ENCODE data around the gene AIPL1. TPM values are rescaled to one million over a fixed set of nuclear protein-coding genes. Genes with fewer than 3 reads are reported as not detected.

Gene AIPL1
- total RNA-seq, 2 donors from 2014 or later, result not detected

GRCh38 chr17:6398955-6399354 is 36.0 kb downstream of the AIPL1 start:
- no peaks in the 10 kb centered on the region for H3K27me3 ChIP-seq (replicated peaks; ENCODE audit: insufficient read depth)
- ATAC-seq (ENCODE audit: insufficient number of reproducible peaks, low FRiP score, low read depth), result no peak
- no peak overlapping the region for H3K4me3 ChIP-seq
- no peaks in the 10 kb centered on the region for H3K4me1 ChIP-seq (ENCODE audit: control insufficient read depth in 1 of 2, low read depth in 2 of 2)
- H3K9me3 ChIP-seq, result no peaks in the 10 kb centered on the region
- H3K36me3 ChIP-seq, result no peaks in the 10 kb centered on the region
- TF ChIP-seq, protein P1, sequence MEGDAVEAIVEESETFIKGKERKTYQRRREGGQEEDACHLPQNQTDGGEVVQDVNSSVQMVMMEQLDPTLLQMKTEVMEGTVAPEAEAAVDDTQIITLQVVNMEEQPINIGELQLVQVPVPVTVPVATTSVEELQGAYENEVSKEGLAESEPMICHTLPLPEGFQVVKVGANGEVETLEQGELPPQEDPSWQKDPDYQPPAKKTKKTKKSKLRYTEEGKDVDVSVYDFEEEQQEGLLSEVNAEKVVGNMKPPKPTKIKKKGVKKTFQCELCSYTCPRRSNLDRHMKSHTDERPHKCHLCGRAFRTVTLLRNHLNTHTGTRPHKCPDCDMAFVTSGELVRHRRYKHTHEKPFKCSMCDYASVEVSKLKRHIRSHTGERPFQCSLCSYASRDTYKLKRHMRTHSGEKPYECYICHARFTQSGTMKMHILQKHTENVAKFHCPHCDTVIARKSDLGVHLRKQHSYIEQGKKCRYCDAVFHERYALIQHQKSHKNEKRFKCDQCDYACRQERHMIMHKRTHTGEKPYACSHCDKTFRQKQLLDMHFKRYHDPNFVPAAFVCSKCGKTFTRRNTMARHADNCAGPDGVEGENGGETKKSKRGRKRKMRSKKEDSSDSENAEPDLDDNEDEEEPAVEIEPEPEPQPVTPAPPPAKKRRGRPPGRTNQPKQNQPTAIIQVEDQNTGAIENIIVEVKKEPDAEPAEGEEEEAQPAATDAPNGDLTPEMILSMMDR (IDR thresholded peaks at IDR 0.05), result no peak
- H3K27ac ChIP-seq, result no peak overlapping the region
- DNase-seq (ENCODE audit: low spot score), result no peak

GRCh38 chr17:6394055-6394606 is 40.8 kb downstream of the AIPL1 start:
- ATAC-seq (ENCODE audit: insufficient number of reproducible peaks, low FRiP score, low read depth) (no peak), DNase-seq (ENCODE audit: low spot score) (no peak)
- H3K27me3 ChIP-seq (replicated peaks; ENCODE audit: insufficient read depth), result no peaks in the 10 kb centered on the region
- H3K4me1 ChIP-seq (ENCODE audit: control insufficient read depth in 1 of 2, low read depth in 2 of 2), result no peaks in the 10 kb centered on the region
- TF ChIP-seq, protein P1 (IDR thresholded peaks at IDR 0.05), result no peak
- H3K9me3 ChIP-seq, result no peaks in the 10 kb centered on the region
- no peak overlapping the region for H3K4me3 ChIP-seq
- no peak overlapping the region for H3K27ac ChIP-seq
- no peaks in the 10 kb centered on the region for H3K36me3 ChIP-seq

DNA sequence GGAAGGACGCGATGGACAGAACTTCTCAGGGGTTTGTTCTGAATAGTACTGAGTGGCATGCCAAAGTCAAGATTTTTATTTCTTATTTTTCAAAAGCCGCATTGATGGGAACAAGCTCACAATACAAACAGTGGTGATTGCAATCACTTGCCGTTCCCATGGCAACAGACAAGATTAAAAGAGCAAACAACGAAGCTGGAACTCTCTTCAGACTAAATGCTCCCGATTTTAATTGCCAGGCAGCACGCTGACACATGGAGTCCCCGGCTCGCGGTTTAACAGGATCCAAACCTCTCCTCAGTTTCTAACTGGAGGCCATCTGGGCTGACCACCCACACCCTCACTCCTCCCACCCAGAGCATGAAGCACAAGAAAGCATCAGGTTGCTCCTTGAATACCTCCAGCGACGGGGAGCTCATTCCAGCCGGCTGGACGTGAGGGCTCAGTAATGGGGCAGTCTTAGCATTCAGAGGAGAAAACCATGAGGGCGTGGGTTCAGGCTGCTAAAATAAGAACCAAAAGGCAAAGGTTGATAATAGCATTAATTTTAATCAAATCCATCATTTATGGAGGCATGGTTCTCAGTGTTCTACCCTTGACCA is 41.5 kb downstream of the AIPL1 start:
- DNase-seq (ENCODE audit: low spot score) (no peak), ATAC-seq (ENCODE audit: insufficient number of reproducible peaks, low FRiP score, low read depth) (no peak)
- Histone ChIP-seq H3K9me3 (no peaks in the 10 kb centered on the region), H3K4me1 (ENCODE audit: control insufficient read depth in 1 of 2, low read depth in 2 of 2) (no peaks in the 10 kb centered on the region), H3K27ac (no peak overlapping the region), H3K27me3 (replicated peaks; ENCODE audit: insufficient read depth) (no peaks in the 10 kb centered on the region), H3K4me3 (no peak overlapping the region), H3K36me3 (no peaks in the 10 kb centered on the region)
- TF ChIP-seq, protein P1 (IDR thresholded peaks at IDR 0.05), result no peak

GRCh38 chr17:6392609-6393350 is 42.1 kb downstream of the AIPL1 start:
- Histone ChIP-seq H3K27me3 (replicated peaks; ENCODE audit: insufficient read depth) (no peaks in the 10 kb centered on the region), H3K4me3 (no peak overlapping the region), H3K4me1 (ENCODE audit: control insufficient read depth in 1 of 2, low read depth in 2 of 2) (no peaks in the 10 kb centered on the region), H3K9me3 (no peaks in the 10 kb centered on the region), H3K27ac (no peak overlapping the region), H3K36me3 (no peaks in the 10 kb centered on the region)
- TF ChIP-seq, protein P1 (IDR thresholded peaks at IDR 0.05), result no peak
- DNase-seq (ENCODE audit: low spot score) (no peak), ATAC-seq (ENCODE audit: insufficient number of reproducible peaks, low FRiP score, low read depth) (no peak)

DNA sequence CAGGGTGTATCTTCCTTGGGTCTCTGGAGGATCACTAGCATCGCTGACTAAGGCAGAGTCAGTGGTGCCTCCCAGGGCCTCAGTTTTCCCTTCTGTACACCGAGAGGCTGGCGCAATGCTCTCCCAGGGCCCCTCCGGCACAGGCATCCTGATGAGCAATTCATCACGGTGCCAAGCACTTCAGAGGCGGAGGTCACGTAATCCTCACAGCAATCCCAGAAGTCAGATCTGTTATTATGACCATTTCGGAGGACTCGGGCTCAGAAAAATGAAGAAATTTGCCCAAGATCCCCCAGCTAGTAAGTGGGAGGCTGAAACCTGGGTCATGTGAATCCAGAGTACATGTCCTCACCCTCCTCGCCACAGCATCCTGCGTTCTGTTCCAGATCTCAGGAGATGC is 46.5 kb downstream of the AIPL1 start:
- Histone ChIP-seq H3K27ac (no peak overlapping the region), H3K27me3 (replicated peaks; ENCODE audit: insufficient read depth) (no peaks in the 10 kb centered on the region), H3K4me1 (ENCODE audit: control insufficient read depth in 1 of 2, low read depth in 2 of 2) (no peaks in the 10 kb centered on the region), H3K36me3 (no peaks in the 10 kb centered on the region), H3K4me3 (no peak overlapping the region), H3K9me3 (no peaks in the 10 kb centered on the region)
- TF ChIP-seq, protein P1 (IDR thresholded peaks at IDR 0.05), result no peak
- DNase-seq (ENCODE audit: low spot score), result no peak
- ATAC-seq (ENCODE audit: insufficient number of reproducible peaks, low FRiP score, low read depth), result no peak

Data from thoracic aorta (tissue), 2 donors.